HFF-Myc (cell line): ENCODE results near the gene GAPT.

ENCODE experiments used
- DNase-seq: peaks from one replicate; pipeline ENCODE4 v3.0.0-alpha.2; 2011; ENCODE audit warnings: low read depth; ENCODE audit errors: extremely low read depth
- H3K4me3 ChIP-seq: replicated peaks from 2 replicates; pipeline ENCODE4 v1.5.1; 2011; ENCODE audit warnings: low read depth, mild to moderate bottlenecking, control low read depth, low read length
- TF ChIP-seq, protein P1 (sequence below): IDR thresholded peaks from 2 replicates; pipeline ENCODE4 v1.5.1; 2012; ENCODE audit warnings: mild to moderate bottlenecking, low read depth, low read length, control low read depth; ENCODE audit errors: missing control alignments

The GAPT gene

DNA sequence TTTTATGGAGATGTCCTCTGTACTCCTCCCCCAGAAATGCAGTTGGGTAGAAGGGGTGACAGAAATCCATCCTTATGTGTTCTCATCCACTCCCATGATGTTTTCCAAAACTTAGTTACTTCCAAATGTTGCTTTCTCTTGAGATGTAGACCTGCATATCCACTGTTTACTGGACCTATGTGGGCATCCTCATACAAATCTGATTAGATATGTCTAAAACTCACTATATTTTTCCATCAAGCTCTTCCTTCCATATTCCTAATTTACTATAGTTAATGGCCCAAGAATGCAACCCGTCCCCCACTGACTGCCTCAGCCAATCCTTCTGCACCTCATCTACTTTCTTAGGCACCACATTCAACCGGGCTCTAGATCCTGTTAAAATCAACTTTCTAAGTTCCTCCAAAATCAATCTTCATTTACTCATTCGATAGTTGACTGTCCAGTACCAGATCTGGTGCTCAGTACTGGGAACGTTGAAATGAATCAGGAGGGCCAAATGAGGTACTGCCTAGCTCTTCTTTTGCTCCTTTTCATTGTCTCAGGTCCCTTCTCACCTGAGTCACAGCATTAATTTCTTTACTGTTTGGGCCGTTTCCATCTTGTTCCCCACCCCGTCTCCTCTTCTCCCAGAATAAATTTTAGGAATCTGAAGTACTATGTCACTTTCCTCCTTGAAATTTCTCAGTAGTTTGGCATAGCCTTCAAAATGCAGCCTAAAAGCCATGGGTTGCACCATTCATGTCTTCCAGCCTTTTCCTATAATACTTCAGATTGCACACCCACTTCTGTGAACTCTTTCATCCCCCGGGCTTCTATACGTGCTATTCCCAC lies 39.3 kb upstream of the GAPT start:
- H3K4me3 ChIP-seq = no peak overlapping the region
- TF ChIP-seq, protein P1, sequence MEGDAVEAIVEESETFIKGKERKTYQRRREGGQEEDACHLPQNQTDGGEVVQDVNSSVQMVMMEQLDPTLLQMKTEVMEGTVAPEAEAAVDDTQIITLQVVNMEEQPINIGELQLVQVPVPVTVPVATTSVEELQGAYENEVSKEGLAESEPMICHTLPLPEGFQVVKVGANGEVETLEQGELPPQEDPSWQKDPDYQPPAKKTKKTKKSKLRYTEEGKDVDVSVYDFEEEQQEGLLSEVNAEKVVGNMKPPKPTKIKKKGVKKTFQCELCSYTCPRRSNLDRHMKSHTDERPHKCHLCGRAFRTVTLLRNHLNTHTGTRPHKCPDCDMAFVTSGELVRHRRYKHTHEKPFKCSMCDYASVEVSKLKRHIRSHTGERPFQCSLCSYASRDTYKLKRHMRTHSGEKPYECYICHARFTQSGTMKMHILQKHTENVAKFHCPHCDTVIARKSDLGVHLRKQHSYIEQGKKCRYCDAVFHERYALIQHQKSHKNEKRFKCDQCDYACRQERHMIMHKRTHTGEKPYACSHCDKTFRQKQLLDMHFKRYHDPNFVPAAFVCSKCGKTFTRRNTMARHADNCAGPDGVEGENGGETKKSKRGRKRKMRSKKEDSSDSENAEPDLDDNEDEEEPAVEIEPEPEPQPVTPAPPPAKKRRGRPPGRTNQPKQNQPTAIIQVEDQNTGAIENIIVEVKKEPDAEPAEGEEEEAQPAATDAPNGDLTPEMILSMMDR = no peak
- no peak for DNase-seq

DNA sequence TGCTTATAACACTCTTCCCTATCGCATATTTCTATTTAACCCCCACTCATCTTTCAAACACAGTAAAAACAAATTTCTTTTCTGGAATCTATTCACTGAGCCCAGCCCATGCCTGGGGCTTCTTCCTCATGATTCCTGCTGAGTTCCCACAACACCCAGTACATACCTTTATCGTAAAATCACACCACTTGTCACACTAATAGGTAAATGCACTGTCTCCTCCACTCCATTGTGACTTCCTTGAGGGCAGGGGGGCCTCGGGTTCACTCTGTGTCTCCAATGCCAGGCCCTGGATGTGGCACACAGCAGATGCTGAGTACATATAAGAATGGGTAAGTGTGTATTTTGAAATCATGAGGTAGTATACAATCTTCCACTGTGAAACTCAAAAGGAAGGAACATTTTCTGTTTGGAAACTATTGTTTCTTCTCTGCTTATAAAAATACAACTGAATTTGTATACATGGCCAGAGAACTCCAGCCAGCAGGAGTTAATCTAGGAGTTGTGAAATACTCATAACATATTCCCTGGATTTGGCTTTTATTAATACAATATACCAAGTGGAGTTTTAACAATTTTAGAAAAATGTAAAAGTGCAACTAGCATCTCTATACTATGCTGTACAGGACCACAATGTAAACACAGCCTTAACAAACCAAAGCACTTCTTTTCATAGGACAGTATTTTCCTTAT lies 38.5 kb upstream of the GAPT start:
- DNase-seq = no peak
- no peak overlapping the region for H3K4me3 ChIP-seq
- TF ChIP-seq, protein P1 = no peak

DNA sequence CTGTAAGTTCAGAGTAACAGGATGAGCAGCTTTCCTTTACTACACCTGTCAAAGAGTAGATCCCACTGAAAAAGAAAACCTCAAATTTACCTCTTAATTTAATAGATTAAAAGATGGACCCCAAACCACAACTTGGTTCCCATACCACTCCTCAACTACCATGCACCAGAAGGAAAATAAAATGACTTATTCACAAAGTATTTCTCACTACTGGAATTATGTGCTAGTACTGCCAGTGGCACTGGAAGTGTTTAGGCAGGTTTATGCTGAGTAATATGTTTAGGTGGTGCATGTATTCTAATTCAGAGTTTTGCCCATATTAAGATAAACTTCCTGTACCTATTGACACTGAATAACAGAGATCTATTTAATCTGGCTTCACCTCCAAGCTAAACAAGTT lies 37.9 kb upstream of the GAPT start:
- no peak for DNase-seq
- TF ChIP-seq, protein P1 = no peak
- no peak overlapping the region for H3K4me3 ChIP-seq

DNA sequence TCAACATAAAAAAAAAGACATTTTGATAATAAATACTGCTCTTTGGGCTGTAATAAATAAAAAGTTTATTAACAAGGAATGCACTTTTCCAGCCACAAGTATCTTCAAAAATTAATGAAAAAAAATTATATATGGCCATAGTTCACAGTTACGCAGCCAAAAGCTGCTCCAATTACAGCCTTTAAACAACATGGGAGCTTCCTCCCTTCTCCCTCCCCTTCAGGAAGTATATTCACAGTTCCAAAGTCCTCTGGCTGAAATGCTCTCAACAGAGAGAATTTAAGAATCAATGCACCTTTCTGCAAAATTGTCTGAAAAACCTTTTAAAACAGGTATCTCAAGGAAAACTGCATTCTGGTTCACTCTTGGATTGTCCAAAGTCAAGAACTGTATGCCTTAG lies 37.2 kb upstream of the GAPT start:
- 0 out of 2 replicates have a peak overlapping the region, but pooled peaks have one; percentile 72 for H3K4me3 ChIP-seq
- no peak for DNase-seq

DNA sequence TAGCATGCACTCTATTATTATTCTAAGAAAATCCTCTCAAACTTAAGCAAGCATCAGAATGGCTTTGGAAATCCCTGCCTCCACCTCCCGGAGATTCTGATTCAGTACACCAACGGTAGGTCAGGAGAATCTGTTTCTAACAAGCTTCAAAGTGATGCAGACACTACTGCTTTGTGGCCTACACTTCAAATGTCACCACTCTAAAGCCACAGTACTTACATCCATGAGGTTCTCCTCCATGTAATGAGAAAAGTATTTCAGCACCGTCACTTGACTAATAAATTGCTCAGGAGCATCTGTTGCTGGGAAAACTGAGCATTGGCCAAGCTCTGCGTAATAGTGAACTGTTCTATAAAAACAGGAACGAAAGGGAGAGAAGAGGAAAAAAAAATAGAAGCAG lies 36.2 kb upstream of the GAPT start:
- DNase-seq = no peak
- TF ChIP-seq, protein P1 = no peak
- H3K4me3 ChIP-seq = peak overlapping the region; percentile 72

More for the DNA sequence above, 37.2 kb upstream of the GAPT start:
- TF ChIP-seq, protein P1 = no peak

DNA sequence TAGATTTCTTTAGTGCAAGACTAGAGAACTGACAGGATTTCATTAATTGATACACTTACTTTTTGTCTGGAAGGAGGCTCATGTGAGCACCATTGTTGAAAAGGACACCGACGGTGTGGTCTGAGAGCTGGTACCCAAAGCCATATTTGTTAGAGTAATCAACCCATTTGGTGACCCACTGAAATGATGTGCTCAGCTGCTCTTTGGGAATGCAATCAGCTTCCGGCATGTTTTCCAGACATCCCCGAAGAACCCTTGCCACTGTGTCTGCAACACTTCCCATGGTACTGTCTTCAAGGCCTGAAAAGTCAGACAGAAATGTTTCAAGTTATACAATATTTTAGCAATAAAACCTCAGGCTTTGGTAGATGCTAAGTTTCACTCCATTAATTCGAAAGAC lies 35.8 kb upstream of the GAPT start:
- TF ChIP-seq, protein P1 = no peak
- H3K4me3 ChIP-seq = peak overlapping the region; percentile 72
- no peak for DNase-seq
